Stimulated activated CD8-positive, alpha-beta memory T cell treated with anti-CD3 and anti-CD28 coated beads, Interleukin-2, amount 100 ng/mL, for 1 hour (primary cell): Measurements from ENCODE around the gene RPS16.
A peak's percentile ranks its signal among the peaks of the same experiment; 100 is the strongest.

Source experiments
- DNase-seq, 2 donors: peaks; one replicate each; pipeline ENCODE4 v3.0.0-alpha.2; 2020; ENCODE audit warnings: low read depth in 2 of 2

The RPS16 gene

GRCh38 chr19:39449116-39449797 is 13.5 kb upstream of the RPS16 start:
- no peak for DNase-seq

GRCh38 chr19:39448271-39448670 is 12.5 kb upstream of the RPS16 start:
- DNase-seq: no peak

DNA sequence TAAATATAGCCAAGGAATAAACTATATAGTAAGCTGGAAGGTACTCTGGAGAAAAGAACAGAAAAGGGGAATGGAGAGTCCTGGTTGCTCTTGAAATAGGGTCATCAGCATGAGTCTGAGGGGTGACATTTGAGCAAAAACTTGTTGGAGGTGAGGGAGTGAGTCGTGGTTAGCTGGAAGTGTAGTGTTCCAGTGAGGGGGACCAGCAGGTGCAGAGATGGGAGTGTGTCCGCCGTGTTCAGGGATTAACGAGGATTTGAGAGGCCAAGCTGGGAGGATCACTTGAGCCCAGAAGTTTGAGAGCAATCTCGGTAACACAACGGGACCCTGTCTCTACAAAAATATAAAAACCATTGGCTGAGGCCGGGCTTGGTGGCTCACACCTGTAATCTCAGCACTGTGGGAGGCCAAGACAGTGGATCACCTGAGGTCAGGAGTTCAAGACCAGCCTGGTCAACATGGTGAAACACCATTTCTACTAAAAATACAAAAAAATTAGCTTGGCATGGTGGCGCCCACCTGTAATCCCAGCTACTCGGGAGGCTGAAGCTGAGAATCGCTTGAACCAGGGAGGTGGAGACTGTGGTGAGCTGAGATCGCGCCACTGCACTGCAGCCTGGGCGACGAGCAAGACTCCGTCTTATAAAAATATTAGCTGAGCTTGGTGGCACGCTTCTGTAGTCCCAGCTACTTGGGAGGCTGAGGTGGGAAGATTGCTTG is 10.8 kb upstream of the RPS16 start:
- DNase-seq: no peak

GRCh38 chr19:39445196-39446111 is 9.7 kb upstream of the RPS16 start, which contains the start of gene SUPT5H:
Gene SUPT5H, plus strand, starts transcription at chr19:39445582. Its CDS starts 309 bp downstream, at chr19:39445891.
- DNase-seq: peak; percentile 91 to 96

DNA sequence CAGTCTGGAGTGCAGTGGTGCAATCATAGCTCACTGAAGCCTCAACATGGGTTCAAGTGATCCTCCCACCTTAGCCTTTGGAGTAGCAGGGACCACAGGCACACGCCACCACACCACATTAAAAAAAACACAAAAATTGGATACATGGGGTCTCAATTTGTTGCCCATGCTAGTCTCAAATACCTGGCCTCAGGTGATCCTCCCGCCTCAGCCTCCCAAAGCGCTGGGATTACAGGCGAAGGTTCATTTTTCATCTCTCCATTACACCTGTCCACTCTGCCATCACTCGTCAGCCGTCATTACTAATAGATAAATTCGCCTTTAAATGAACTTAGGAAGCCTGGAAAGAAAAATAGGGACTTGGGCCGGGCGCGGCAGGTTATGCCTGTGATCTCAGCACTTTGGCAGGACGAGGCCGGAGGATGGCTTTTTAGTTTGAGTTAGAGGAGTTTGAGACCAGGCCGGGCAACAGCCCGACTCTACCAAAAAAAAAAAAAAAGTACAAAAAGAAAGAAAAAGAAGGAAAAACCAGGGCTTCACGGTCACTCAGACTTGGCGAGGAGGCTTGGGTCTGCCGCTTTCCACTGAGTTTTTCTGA is 8.9 kb upstream of the RPS16 start:
- DNase-seq: no peak

GRCh38 chr19:39438270-39438934 is 2.7 kb upstream of the RPS16 start:
- no peak for DNase-seq

GRCh38 chr19:39436350-39436716 is 584 bp upstream of the RPS16 start:
- no peak for DNase-seq

DNA sequence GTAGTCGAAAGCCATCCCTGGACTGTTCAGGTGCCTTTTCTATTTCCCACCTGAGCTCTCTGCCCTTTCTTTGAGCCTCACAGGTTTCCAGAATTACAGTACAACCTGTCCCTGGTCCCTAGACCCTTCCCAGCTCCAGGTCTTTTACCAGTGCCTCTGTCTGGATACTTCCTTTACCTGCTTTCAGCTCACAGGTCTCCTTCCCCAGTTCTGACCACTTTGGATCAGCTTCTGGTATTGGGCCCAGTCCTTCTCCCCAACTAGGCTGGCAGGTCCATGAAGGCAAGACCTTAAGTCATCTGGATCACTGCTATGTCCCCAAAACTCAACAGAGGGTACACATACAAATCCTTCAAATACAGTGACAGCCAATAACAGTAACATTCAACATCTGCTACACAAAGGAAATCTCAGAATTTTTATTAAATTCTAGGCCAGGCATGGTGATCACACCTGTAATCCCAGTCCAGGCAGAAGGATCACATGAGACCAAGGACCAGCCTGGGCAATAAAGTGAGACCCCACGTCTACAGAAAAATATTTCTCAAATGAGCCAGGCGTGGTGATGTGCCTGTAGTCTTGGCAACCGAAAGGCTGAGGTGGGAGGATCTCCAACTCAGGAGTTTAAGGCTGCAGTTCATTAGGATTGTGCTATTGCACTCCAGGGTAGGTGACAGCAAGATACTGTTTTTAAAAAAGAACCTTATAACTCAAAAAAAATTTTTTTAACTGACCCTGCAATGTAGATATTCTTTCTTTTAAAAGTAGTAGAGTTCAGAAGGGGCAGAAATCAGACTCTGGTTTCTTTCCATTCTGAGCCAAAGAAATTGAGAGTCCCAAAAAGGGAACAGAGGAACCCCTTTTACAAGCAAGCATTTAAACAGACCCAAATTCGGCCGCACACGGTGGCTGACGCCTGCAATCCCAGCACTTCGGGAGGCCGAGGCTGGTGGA is 1.3 kb downstream of the RPS16 start:
- no peak for DNase-seq

DNA sequence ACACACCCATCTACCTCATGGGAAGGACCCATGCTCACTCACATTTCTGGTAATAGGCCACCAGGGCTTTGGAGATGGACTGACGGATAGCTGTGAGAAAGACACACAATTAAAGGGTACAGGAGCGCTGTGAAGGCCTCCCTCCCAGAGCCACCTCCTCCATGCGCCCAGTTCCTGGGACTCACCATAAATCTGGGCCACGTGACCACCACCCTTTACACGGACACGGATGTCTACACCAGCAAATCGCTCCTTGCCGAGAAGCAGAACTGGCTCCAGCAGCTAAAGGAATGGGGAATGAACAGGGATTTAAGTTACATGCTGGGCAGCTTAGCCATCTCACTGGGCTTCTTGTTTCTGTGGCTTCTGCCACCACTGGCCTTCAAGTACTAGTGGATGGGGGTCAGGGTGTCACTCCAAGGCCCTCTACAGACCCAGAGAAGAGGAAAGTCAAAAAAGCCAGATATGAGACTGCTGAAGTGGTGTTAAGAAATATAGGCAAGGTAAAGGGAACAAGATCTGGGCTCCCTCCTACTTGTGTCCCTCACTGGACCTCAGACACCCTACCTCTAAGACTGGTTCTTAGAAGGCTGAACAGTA is 2.2 kb downstream of the RPS16 start:
- no peak for DNase-seq

DNA sequence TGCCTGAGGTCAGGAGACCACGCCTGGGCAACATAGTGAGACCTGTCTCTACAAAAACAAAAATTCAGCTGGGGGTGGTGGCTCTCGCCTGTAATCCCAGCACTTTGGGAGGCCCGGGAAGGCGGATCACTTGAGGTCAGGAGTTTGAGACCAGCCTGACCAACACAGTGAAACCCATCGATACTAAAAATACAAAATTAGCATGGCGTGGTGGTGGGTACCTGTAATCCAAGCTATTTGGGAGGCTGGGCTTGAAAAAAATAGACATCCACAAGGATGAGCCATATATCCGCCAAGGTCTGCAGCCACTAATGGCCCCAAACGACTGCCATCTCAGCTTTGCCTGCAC is 3.1 kb downstream of the RPS16 start:
- no peak for DNase-seq

GRCh38 chr19:39430675-39431593 is 4.8 kb downstream of the RPS16 start:
- DNase-seq: no peak

DNA sequence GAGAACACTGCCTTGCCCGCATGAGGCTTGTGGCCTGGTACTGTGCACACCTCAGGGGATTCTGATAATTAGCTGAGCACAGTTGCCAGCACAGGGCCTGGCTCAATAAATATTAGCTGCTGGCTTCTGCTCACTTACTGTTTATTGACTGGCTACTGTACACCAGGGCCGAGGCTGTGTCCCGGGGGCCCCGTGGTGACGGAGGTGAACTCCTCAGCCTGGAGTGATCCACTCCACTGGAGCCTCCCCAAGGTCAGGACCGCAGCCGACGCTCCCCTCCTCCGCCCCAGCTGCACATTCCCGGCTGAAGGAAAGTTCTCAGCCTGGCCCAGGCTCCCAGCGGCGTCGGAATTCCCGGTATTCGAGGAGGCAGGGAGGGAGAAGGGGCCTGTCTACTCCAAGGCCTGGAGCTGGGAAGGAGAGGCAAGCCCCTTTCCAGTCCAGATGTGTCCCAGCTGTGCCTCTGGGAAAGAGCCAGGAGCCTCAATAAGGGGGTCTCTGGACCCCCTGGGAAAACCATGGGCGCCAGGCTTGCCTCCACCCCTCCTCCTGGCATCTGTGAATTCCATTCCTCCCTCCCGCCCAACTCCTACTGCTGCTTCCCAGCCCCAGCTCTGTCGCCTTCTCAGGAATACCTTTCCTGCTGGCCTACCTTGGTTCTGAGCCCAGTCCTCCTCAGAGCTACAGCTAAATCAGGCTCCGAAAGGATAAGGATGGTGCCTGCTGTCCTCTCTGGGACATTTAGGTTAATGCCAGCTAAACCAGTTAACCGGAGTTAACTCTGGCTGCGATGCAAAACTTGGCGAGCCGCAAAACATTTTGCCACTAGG is 7.3 kb downstream of the RPS16 start:
- no peak for DNase-seq

GRCh38 chr19:39427707-39428106 is 8.0 kb downstream of the RPS16 start:
- no peak for DNase-seq

DNA sequence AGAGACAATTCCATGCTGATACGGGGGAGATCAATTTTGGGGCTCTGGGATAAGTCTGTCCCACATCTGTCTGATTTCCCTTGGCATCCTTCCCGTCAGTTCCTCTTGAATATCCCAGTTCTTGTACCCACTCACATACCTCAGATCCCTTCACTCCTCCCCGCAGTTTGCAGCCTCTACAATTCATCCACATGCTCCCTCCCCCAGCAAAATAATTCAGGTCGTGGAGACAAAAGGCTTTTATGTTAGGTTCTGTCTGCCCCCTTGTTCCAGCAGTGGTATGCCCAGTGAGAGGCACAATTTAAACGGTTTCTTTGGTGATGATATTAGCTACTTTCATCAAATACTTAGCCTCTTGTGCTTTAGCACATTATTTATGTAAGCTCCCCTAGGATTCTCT is 9.6 kb downstream of the RPS16 start:
- DNase-seq: no peak

- no peak for DNase-seq
Measured at GRCh38 chr19:39425744-39426143, 10.0 kb downstream of the RPS16 start.

DNA sequence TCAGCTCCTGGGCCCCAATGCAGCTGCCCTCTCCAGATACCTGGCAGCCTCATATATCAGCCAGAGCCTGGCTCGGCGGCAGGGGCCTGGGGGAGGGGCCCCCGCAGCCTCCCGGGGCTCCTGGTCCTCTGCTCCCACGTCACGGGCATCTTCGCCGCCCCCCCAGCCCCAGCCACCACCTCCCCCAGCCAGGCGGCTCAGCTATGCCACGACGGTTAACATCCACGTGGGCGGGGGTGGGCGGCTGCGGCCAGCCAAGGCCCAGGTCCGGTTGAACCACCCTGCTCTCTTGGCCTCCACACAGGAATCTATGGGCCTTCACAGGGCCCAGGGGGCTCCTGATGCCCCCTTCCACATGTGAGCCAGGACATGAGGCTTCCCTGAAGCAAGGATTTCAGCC is 10.8 kb downstream of the RPS16 start:
- DNase-seq: no peak

DNA sequence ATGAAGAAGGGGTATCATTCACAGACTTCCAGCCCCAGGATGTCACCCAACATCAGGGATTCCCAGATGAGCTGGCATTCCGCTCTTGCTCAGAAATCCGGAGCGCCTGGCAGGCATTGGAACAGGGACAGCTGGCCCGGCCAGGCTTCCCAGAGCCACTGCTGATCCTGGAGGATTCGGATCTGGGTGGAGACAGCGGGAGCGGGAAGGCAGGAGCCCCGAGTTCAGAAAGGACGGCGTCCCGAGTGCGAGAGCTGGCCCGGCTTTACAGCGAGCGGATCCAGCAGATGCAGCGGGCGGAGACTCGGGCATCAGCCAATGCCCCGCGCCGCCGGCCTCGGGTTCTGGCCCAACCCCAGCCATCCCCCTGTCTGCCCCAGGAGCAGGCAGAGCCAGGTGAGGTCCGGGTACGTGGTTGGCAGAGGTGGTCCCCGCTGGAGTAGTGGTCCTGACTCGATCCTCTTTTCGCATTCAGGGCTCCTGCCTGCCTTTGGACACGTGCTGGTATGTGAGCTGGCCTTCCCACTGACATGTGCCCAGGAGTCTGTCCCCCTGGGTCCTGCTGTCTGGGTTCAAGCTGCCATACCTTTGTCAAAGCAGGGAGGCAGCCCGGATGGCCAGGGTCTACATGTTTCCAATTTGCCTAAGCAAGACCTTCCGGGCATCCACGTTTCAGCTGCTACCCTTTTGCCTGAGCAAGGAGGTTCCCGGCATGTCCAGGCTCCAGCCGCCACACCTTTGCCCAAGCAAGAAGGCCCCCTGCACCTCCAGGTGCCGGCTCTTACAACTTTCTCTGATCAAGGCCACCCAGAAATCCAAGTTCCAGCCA is 12.3 kb downstream of the RPS16 start:
- no peak for DNase-seq
